ENCODE measurements around the gene MALRD1. TPM values are rescaled to one million over a fixed set of nuclear protein-coding genes. Genes with fewer than 3 reads are reported as not detected.

The MALRD1 gene
- total and polyA plus RNA-seq, 4 donors: 0.17 to 17.9 (median 4.1) TPM

- H3K9me3 ChIP-seq (ENCODE audit: control insufficient read depth in 4 of 4, insufficient read depth in 3 of 4, low read length in 3 of 4): no peaks in the 10 kb centered on the region
- TF ChIP-seq CTCF (IDR thresholded peaks at IDR 0.05; ENCODE audit: control extremely low read depth, extremely low read depth): no peak
- H3K36me3 ChIP-seq (ENCODE audit: control insufficient read depth in 4 of 4, insufficient read depth in 4 of 4, low read length in 4 of 4): peaks cover 0 to 4% (median 1%) of the 10 kb centered on the region in 4 donors
- ATAC-seq (ENCODE audit: insufficient read depth, low FRiP score) (no peak), DNase-seq (no peak)
- WGBS, 2 donors: 94 to 97% methylated on average over 3 of the region's 3 CpGs
- peaks cover 0 to 3% (median 0%) of the 10 kb centered on the region in 5 donors for H3K4me1 ChIP-seq (ENCODE audit: control insufficient read depth in 5 of 5, insufficient read depth in 5 of 5, low read length in 5 of 5)
- no peak overlapping the region for H3K27ac ChIP-seq (ENCODE audit: low read depth in 1 of 2, low read length in 1 of 2)
- H3K4me3 ChIP-seq: no peak overlapping the region
- no peaks in the 10 kb centered on the region for H3K27me3 ChIP-seq (ENCODE audit: control insufficient read depth in 3 of 3, insufficient read depth in 3 of 3, low read length in 2 of 3)
- no peak overlapping the region for H3K9ac ChIP-seq (ENCODE audit: insufficient read depth in 1 of 2, low read length in 2 of 2)
Measured at GRCh38 chr10:19493917-19494316, 445.3 kb downstream of the MALRD1 start.

GRCh38 chr10:19497026-19497425 lies 448.4 kb downstream of the MALRD1 start:
- Histone ChIP-seq H3K9ac (ENCODE audit: insufficient read depth in 1 of 2, low read length in 2 of 2) (no peak overlapping the region), H3K4me3 (no peak overlapping the region), H3K27me3 (ENCODE audit: control insufficient read depth in 3 of 3, insufficient read depth in 3 of 3, low read length in 2 of 3) (no peaks in the 10 kb centered on the region), H3K27ac (ENCODE audit: low read depth in 1 of 2, low read length in 1 of 2) (no peak overlapping the region), H3K4me1 (ENCODE audit: control insufficient read depth in 5 of 5, insufficient read depth in 5 of 5, low read length in 5 of 5) (peaks cover 0 to 5% (median 0%) of the 10 kb centered on the region in 5 donors), H3K9me3 (ENCODE audit: control insufficient read depth in 4 of 4, insufficient read depth in 3 of 4, low read length in 3 of 4) (no peaks in the 10 kb centered on the region), H3K36me3 (ENCODE audit: control insufficient read depth in 4 of 4, insufficient read depth in 4 of 4, low read length in 4 of 4) (peaks cover 0 to 4% (median 1%) of the 10 kb centered on the region in 4 donors)
- TF ChIP-seq CTCF (IDR thresholded peaks at IDR 0.05; ENCODE audit: control extremely low read depth, extremely low read depth): no peak
- ATAC-seq (ENCODE audit: insufficient read depth, low FRiP score) (no peak), DNase-seq (no peak)
- 93% methylated on average over 4 of the region's 4 CpGs for WGBS, 2 donors

- WGBS, 2 donors: 62 to 82% methylated on average over 1 of the region's 1 CpG
- peak in 2 of 3 donors; percentile 6 to 63 for DNase-seq
- H3K36me3 ChIP-seq (ENCODE audit: control insufficient read depth in 4 of 4, insufficient read depth in 4 of 4, low read length in 4 of 4): peaks cover 0 to 4% (median 1%) of the 10 kb centered on the region in 4 donors
- no peaks in the 10 kb centered on the region for H3K27me3 ChIP-seq (ENCODE audit: control insufficient read depth in 3 of 3, insufficient read depth in 3 of 3, low read length in 2 of 3)
- no peak overlapping the region for H3K4me3 ChIP-seq
- H3K4me1 ChIP-seq (ENCODE audit: control insufficient read depth in 5 of 5, insufficient read depth in 5 of 5, low read length in 5 of 5): peaks cover 0 to 5% (median 0%) of the 10 kb centered on the region in 5 donors
- no peak overlapping the region for H3K27ac ChIP-seq (ENCODE audit: low read depth in 1 of 2, low read length in 1 of 2)
- no peak overlapping the region for H3K9ac ChIP-seq (ENCODE audit: insufficient read depth in 1 of 2, low read length in 2 of 2)
- peak; percentile 27 for ATAC-seq (ENCODE audit: insufficient read depth, low FRiP score)
- no peak for TF ChIP-seq CTCF (IDR thresholded peaks at IDR 0.05; ENCODE audit: control extremely low read depth, extremely low read depth)
- no peaks in the 10 kb centered on the region for H3K9me3 ChIP-seq (ENCODE audit: control insufficient read depth in 4 of 4, insufficient read depth in 3 of 4, low read length in 3 of 4)
Measured at GRCh38 chr10:19498393-19499290, 450.0 kb downstream of the MALRD1 start.
